ENCODE data around the gene USP1.

The USP1 gene

DNA sequence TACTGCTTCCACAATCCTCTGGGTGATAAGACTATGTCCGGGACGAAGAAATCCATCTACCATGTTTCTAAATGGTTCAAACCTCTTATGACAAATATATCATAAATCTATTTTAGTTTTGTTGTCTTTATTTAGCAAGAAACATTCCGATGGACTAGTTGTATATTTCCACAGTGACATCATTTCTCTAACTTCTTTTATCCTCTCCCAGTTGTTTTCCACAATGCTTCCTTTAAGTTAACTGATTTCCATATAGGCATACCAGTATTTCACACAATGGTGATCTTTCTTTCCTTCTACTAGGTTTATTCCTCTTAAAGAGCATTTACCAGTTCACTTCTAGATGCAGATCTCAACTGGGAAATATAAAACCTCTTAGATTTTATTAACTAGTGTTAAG is 44.8 kb downstream of the USP1 start:
- no peak for DNase-seq (ENCODE audit: extremely low read depth in 1 of 2, low read depth in 1 of 2)

GRCh38 chr1:62484824-62485468 is 48.1 kb downstream of the USP1 start:
- DNase-seq (ENCODE audit: extremely low read depth in 1 of 2, low read depth in 1 of 2): no peak

DNA sequence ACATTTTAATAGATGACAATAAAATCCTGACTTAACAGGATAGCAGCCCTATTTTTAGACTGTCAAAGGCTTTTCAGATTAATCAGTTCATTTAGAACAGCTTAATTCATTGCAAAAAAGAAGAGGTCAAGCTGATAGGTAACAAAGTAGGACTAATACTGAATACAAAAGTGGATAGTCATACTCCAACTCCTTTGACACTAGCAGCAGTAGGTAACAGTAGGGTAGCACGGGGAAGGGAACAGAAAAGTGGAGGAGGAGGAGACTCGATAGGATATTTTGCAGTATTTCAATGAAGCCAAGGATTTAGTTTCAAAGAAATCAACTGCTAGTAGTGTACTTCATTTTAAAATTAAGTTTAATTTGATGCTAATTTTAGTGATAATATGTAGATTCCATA is 51.1 kb downstream of the USP1 start:
- DNase-seq (ENCODE audit: extremely low read depth in 1 of 2, low read depth in 1 of 2): no peak

GRCh38 chr1:62492521-62492920 is 55.7 kb downstream of the USP1 start:
- no peak for DNase-seq (ENCODE audit: extremely low read depth in 1 of 2, low read depth in 1 of 2)

GRCh38 chr1:62493656-62494055 is 56.8 kb downstream of the USP1 start:
- DNase-seq (ENCODE audit: extremely low read depth in 1 of 2, low read depth in 1 of 2): no peak

GRCh38 chr1:62494137-62494536 is 57.3 kb downstream of the USP1 start:
- DNase-seq (ENCODE audit: extremely low read depth in 1 of 2, low read depth in 1 of 2): no peak

- no peak for DNase-seq (ENCODE audit: extremely low read depth in 1 of 2, low read depth in 1 of 2)
Measured at GRCh38 chr1:62500210-62500609, 63.4 kb downstream of the USP1 start.
